WERI-Rb-1 (cell line): Measurements from ENCODE around the gene DGKE.

Experiments used
- DNase-seq: peaks from one replicate; pipeline ENCODE4 v3.0.0-alpha.2; 2020
- H3K27ac ChIP-seq: fragments of 250-450 bp; sonication (Bioruptor Pico); 2 replicates; pipeline ENCODE4 v1.5.1; 2020; ENCODE audit warnings: mild to moderate bottlenecking, moderate library complexity
- H3K27me3 ChIP-seq: fragments of 250-450 bp; sonication (Bioruptor Pico); 2 replicates; pipeline ENCODE4 v1.5.1; 2021; ENCODE audit warnings: mild to moderate bottlenecking, low read depth, moderate library complexity; ENCODE audit not compliant: insufficient read depth, severe bottlenecking
- H3K36me3 ChIP-seq: fragments of 250-450 bp; sonication (Bioruptor Pico); 2 replicates; pipeline ENCODE4 v1.5.1; 2020; ENCODE audit warnings: mild to moderate bottlenecking, moderate library complexity
- H3K4me3 ChIP-seq: 2 replicates; pipeline ENCODE4 v1.5.1; 2011; ENCODE audit warnings: low read depth, mild to moderate bottlenecking, control low read depth, low read length
- H3K9me3 ChIP-seq: fragments of 250-450 bp; sonication (Bioruptor Pico); 2 replicates; pipeline ENCODE4 v1.5.1; 2021; ENCODE audit warnings: mild to moderate bottlenecking, moderate library complexity; ENCODE audit not compliant: severe bottlenecking
- TF ChIP-seq, protein P1 (sequence below): IDR thresholded peaks from 2 replicates; pipeline ENCODE4 v1.5.1; 2011; ENCODE audit warnings: low read depth, mild to moderate bottlenecking, control low read depth, inconsistent platforms, low read length

Gene DGKE

DNA sequence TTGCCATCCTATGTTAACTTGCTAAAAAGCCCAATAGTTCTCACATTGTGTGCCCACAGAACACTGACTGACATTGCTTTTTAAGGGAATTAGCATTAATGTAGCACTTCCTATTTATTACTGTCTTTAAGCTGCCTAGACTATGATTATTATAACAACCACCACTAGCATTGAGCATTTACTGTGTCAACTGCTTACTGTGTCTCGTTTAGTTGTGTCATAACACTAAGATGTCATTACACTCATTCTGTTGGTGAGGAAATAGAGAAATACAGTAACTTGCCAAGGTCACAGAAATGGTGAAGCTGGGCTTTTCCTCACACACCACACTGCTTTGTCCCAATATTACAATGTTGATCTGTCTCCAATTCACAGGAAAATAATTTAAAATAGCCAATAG, 49.7 kb downstream of the DGKE start:
- Histone ChIP-seq H3K27ac (no peak overlapping the region), H3K36me3 (peaks cover 7% of the 10 kb centered on the region), H3K27me3 (no peaks in the 10 kb centered on the region), H3K9me3 (peaks cover 12% of the 10 kb centered on the region), H3K4me3 (no peak overlapping the region)
- TF ChIP-seq, protein P1, sequence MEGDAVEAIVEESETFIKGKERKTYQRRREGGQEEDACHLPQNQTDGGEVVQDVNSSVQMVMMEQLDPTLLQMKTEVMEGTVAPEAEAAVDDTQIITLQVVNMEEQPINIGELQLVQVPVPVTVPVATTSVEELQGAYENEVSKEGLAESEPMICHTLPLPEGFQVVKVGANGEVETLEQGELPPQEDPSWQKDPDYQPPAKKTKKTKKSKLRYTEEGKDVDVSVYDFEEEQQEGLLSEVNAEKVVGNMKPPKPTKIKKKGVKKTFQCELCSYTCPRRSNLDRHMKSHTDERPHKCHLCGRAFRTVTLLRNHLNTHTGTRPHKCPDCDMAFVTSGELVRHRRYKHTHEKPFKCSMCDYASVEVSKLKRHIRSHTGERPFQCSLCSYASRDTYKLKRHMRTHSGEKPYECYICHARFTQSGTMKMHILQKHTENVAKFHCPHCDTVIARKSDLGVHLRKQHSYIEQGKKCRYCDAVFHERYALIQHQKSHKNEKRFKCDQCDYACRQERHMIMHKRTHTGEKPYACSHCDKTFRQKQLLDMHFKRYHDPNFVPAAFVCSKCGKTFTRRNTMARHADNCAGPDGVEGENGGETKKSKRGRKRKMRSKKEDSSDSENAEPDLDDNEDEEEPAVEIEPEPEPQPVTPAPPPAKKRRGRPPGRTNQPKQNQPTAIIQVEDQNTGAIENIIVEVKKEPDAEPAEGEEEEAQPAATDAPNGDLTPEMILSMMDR, result no peak
- no peak for DNase-seq

DNA sequence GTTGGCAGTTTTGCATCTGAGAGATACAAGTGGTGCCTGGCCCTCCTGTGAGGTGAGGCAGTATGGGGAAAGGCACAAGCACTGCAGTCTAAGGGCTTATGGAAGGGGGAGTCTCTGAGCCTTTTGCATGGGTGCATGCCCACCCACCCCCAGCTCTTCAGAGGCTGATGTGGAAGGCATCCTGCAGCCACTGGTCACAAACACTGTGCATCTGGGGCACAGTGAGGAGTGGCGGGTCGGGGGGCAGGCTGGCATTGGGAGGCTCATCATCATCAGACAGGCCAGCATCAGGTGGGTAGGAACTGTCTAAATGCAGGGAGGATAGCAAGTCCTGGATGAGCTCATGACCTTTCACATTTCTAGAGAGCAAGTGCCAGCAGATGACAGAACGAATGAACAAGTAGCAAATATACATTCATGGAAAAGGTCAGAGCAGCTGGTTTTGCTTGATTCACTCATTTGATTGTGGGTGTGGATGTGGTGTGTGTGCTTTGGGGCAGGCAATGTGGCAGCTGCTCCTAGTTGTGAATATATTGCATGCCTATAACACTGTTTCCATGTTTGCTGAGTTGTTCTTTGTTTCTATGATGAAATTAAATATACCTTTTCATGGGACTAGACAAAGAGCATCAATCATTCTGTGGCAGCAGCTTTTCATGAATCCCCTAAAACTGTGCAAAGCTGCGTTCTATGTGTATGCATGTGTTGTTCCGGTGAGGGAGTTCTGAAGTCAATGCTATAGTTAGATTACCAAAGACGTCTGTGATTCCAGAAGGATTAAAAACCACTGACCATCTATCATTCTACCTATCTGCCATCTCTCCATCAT, 50.7 kb downstream of the DGKE start:
- TF ChIP-seq, protein P1, result no peak
- Histone ChIP-seq H3K9me3 (peaks cover 14% of the 10 kb centered on the region), H3K4me3 (no peak overlapping the region), H3K27me3 (no peaks in the 10 kb centered on the region), H3K27ac (no peak overlapping the region), H3K36me3 (peaks cover 7% of the 10 kb centered on the region)
- DNase-seq, result no peak

DNA sequence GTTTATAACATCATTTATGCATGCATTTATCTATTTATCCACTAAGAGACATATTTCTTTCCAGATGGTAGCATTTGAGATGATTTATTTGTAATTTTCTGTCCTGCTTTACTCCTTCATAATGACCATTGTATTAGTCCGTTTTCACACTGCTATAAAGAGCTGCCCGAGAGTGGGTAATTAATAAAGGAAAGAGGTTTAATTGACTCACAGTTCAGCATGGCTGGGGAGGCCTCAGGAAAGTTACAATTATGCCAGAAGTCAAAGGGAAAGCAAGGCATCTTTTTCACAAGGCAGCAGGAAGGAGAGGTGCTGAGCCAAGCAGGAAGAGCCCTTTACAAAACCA, 51.3 kb downstream of the DGKE start:
- TF ChIP-seq, protein P1, result no peak
- Histone ChIP-seq H3K9me3 (peaks cover 14% of the 10 kb centered on the region), H3K36me3 (peaks cover 13% of the 10 kb centered on the region), H3K27ac (no peak overlapping the region), H3K4me3 (no peak overlapping the region), H3K27me3 (no peaks in the 10 kb centered on the region)
- DNase-seq, result no peak

DNA sequence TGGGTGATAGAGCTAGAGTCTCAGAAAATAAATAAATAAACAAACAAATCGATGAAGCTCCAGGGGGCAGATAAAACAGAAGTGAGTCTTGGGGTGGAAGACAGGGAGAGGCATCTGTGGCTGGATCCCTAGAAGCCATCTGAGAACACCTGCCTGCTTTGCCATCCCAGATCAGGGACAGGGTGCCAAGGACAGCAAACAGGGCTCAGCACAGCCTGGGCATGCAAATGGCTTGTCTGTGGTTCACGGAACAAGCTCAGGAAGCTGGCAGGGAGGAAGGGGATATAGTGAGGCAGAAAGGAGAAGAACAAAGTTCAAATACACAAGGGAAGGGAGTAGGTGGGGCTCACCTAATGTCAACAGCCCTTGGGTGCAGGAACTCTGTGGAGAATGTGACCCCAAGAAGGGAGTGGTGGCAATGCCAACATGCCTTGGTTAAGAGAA, 52.4 kb downstream of the DGKE start:
- no peak for DNase-seq
- peaks cover 14% of the 10 kb centered on the region for H3K9me3 ChIP-seq
- peaks cover 23% of the 10 kb centered on the region for H3K36me3 ChIP-seq
- TF ChIP-seq, protein P1, result no peak
- no peak overlapping the region for H3K4me3 ChIP-seq
- no peaks in the 10 kb centered on the region for H3K27me3 ChIP-seq
- no peak overlapping the region for H3K27ac ChIP-seq

DNA sequence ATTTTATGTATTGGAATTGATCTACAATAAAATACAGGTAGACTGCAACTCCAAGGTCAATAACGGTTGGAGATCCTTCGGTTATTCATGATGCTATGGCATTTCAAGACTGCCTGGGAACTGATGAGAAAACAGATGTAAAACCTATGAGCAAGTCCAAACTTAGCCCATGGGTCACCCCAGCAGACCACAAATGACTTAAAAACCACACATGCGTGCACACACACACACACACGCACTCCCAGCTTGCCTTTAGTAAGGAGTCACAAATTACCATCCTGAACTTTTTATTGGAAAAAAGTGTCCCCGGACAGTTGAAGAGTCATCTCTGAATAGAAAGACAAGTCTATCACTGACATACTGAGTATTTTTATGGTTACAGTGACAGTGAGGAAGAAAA, 53.2 kb downstream of the DGKE start:
- Histone ChIP-seq H3K4me3 (no peak overlapping the region), H3K27ac (no peak overlapping the region), H3K27me3 (no peaks in the 10 kb centered on the region), H3K9me3 (peaks cover 14% of the 10 kb centered on the region), H3K36me3 (peaks cover 31% of the 10 kb centered on the region)
- no peak for DNase-seq
- TF ChIP-seq, protein P1, result no peak
